GM21447 (cell line): ENCODE measurements around the gene PABPC1L2B.
"Not testable (repeated sequence)": the region's sequence is repeated elsewhere in the genome, so short reads cannot be mapped to it uniquely, and the experiment has no call there.

Experiments used
- ATAC-seq: cut with Tn5 transposase; IDR thresholded peaks from one replicate; pipeline ENCODE4 v1.9.1; 2021; ENCODE audit not compliant: unreplicated experiment

Gene PABPC1L2B

GRCh38 chrX:73002733-73003132, at the start of gene PABPC1L2B:
TSS of gene PABPC1L2B (plus strand) at chrX:73002939. CDS start at chrX:73003643, 704 bp downstream.
- not testable (repeated sequence) for ATAC-seq

GRCh38 chrX:72959971-72960370, 42.8 kb upstream of the PABPC1L2B start:
- ATAC-seq, result not testable (repeated sequence)

- ATAC-seq, result not testable (repeated sequence)
These were observed 30.9 kb upstream of the PABPC1L2B start for GRCh38 chrX:72971859-72972258.

GRCh38 chrX:72974885-72975284, 27.9 kb upstream of the PABPC1L2B start:
- ATAC-seq, result not testable (repeated sequence)

GRCh38 chrX:72980894-72981469, 21.8 kb upstream of the PABPC1L2B start:
- ATAC-seq, result not testable (repeated sequence)

GRCh38 chrX:73004032-73004431, 1.3 kb downstream of the PABPC1L2B start:
- not testable (repeated sequence) for ATAC-seq

GRCh38 chrX:73021361-73022092, 18.8 kb downstream of the PABPC1L2B start:
- no peak for ATAC-seq

- ATAC-seq, result not testable (repeated sequence)
These were observed 19.3 kb downstream of the PABPC1L2B start for GRCh38 chrX:73022093-73022445.

GRCh38 chrX:73028876-73029275, 26.1 kb downstream of the PABPC1L2B start:
- ATAC-seq, result no peak
